HG02938 (cell line): ENCODE results near the gene ZNRF4.

Source experiments
- ATAC-seq: cut with Tn5 transposase; IDR thresholded peaks from one replicate; pipeline ENCODE4 v1.9.1; 2021; ENCODE audit warnings: mild to moderate bottlenecking, moderate library complexity; ENCODE audit not compliant: unreplicated experiment

ZNRF4 gene

DNA sequence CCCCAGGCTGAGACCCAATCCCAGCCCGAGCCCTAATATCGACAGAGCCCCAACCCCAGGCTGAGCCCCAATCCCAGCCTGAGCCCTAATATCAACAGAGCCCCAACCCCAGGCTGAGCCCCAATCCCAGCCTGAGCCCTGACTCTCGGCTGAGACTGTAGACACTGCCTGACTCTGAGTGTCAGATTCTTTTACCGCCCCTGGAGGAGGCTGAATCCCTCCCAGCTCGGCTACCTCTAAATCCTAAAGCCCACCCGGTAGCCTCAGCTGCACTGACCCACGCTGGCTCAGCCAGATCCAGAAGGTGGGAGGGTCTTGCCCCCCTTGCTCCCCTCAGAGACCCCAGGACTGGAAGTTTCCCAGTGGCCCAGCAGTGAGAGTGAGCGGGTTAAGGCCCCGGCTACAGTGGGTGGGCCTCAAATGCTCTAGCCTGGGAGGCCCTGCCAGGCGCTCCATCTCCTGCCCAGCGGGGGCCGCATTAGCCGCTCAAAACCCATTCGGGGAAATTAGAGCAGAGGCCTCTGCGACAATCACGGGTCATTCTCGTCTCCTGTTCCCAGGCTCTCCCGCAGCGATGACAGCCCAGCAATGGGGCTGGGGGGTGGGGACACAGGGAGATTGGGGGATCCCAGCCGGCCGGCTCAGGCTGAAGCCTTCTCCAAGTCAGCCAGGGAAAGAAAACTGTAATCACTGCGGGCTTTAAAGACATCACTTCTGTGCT lies 43.8 kb downstream of the ZNRF4 start:
- no peak for ATAC-seq

DNA sequence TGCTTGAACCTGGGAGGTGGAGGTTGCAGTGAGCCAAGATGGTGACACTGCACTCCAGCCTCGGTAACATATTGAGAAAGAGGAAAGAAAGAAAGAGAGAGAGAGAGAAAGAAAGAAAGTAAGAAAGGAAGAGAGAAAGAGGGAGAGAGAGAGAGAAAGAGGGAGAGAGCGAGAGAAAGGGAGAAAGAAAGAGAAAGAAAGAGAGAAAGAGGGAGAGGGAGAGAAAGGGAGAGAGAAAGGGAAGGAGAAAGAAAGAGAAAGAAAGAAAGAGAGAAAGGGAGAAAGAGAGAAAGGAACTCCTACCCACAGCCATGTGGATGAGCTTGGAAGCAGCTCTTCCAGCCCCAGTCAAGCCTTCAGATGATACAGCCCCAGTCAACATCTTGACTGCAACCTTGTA lies 46.7 kb downstream of the ZNRF4 start:
- no peak for ATAC-seq

DNA sequence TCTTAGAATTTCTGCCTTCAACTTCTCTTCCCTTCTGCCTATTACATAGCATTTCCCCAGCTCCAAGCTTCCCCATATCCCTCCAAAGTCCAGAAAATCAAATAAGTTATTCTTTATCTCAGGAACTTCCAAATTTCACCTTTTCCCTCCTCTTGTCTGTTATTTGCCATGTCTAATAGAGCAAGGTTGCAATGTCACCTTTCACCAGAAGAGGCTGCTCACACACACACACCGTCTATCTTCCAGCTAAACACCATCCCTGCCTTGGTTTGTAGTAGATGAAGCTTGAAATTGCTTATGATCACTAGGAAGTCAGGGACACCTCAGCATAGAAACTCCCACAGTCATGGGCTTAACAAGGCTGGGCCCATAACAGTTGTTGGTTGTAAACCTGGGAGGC lies 48.4 kb downstream of the ZNRF4 start:
- ATAC-seq = no peak

DNA sequence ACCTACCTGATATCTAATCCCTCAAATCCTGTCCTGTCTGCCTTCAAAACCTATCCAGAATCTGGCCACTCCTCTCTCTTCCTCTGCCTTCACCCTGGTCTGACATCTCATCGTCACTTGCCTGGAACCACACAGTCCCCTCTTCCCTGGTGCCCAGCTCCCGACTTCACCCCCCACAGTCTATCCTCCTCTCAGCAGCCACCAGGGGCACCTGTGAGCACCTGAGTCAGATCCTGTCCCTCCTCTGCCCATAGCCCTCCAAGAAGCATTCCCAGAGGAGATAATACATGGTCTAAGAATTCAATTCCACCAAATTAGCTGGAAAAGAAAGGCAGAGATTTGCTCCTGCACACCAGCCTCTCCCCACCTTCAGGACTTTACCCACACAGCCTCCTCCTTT lies 48.9 kb downstream of the ZNRF4 start:
- ATAC-seq = no peak
